ENCODE measurements around the gene ARL5A. TPM values are rescaled to one million over a fixed set of nuclear protein-coding genes. Genes with fewer than 3 reads are reported as not detected.

Gene ARL5A
- total RNA-seq, 1 experiment from 2014 or later, result 55.0 TPM

GRCh38 chr2:151860613-151861146 lies 32.5 kb upstream of the ARL5A start:
- intact Hi-C loops (cut with micrococcal nuclease; ENCODE audit: unreplicated experiment), result no loop called here
- no peak for DNase-seq (ENCODE audit: low spot score)
- POLR2A ChIA-PET (ENCODE audit: low non-redundant PET), result interaction anchor here (0.6 kb wide), 1 partner anchor 19 kb away, joined by 3 read pairs; no protein-coding TSS in a partner anchor
- no TSS peak for BruUV-seq (replicated peaks)
- no peaks in the 10 kb centered on the region for H3K4me1 ChIP-seq (ENCODE audit: insufficient read depth, low read length, poor library complexity, severe bottlenecking)
- no peaks in the 10 kb centered on the region for H3K36me3 ChIP-seq (ENCODE audit: insufficient read depth, low read length, poor library complexity, severe bottlenecking)
- no peak overlapping the region for H3K27ac ChIP-seq (ENCODE audit: low read depth, low read length, poor library complexity, severe bottlenecking)
- peaks cover 64% of the 10 kb centered on the region for H3K27me3 ChIP-seq (replicated peaks; ENCODE audit: insufficient read depth, low read depth, low read length, poor library complexity)
- H3K4me3 ChIP-seq (ENCODE audit: low read depth, low read length, poor library complexity, severe bottlenecking), result no peak overlapping the region
- no peaks in the 10 kb centered on the region for H3K9me3 ChIP-seq (ENCODE audit: low read depth, low read length, poor library complexity, severe bottlenecking)
- CTCF ChIA-PET, result no interaction called here
- TF ChIP-seq EZH2 (IDR thresholded peaks at IDR 0.05; ENCODE audit: borderline replicate concordance, low read depth, low read length, poor library complexity, severe bottlenecking) (no peak), CTCF (conservative IDR thresholded peaks at IDR 0.05; ENCODE audit: low read depth, low read length) (no peak)

GRCh38 chr2:151860210-151860609 lies 32.0 kb upstream of the ARL5A start:
- Histone ChIP-seq H3K36me3 (ENCODE audit: insufficient read depth, low read length, poor library complexity, severe bottlenecking) (no peaks in the 10 kb centered on the region), H3K4me3 (ENCODE audit: low read depth, low read length, poor library complexity, severe bottlenecking) (no peak overlapping the region), H3K4me1 (ENCODE audit: insufficient read depth, low read length, poor library complexity, severe bottlenecking) (no peaks in the 10 kb centered on the region), H3K9me3 (ENCODE audit: low read depth, low read length, poor library complexity, severe bottlenecking) (no peaks in the 10 kb centered on the region), H3K27me3 (replicated peaks; ENCODE audit: insufficient read depth, low read depth, low read length, poor library complexity) (peaks cover 64% of the 10 kb centered on the region), H3K27ac (ENCODE audit: low read depth, low read length, poor library complexity, severe bottlenecking) (no peak overlapping the region)
- no TSS peak for BruUV-seq (replicated peaks)
- ChIA-PET CTCF (no interaction called here), POLR2A (ENCODE audit: low non-redundant PET) (interaction anchor here (0.6 kb wide), 1 partner anchor 19 kb away, joined by 3 read pairs; no protein-coding TSS in a partner anchor)
- DNase-seq (ENCODE audit: low spot score), result no peak
- intact Hi-C loops (cut with micrococcal nuclease; ENCODE audit: unreplicated experiment), result no loop called here
- TF ChIP-seq CTCF (conservative IDR thresholded peaks at IDR 0.05; ENCODE audit: low read depth, low read length) (no peak), EZH2 (IDR thresholded peaks at IDR 0.05; ENCODE audit: borderline replicate concordance, low read depth, low read length, poor library complexity, severe bottlenecking) (no peak)

- ChIA-PET CTCF (no interaction called here), POLR2A (ENCODE audit: low non-redundant PET) (no interaction called here)
- H3K36me3 ChIP-seq (ENCODE audit: insufficient read depth, low read length, poor library complexity, severe bottlenecking), result no peaks in the 10 kb centered on the region
- DNase-seq (ENCODE audit: low spot score), result no peak
- H3K27me3 ChIP-seq (replicated peaks; ENCODE audit: insufficient read depth, low read depth, low read length, poor library complexity), result peaks cover 65% of the 10 kb centered on the region
- no peaks in the 10 kb centered on the region for H3K4me1 ChIP-seq (ENCODE audit: insufficient read depth, low read length, poor library complexity, severe bottlenecking)
- no peak overlapping the region for H3K27ac ChIP-seq (ENCODE audit: low read depth, low read length, poor library complexity, severe bottlenecking)
- H3K9me3 ChIP-seq (ENCODE audit: low read depth, low read length, poor library complexity, severe bottlenecking), result no peaks in the 10 kb centered on the region
- no peak overlapping the region for H3K4me3 ChIP-seq (ENCODE audit: low read depth, low read length, poor library complexity, severe bottlenecking)
- no TSS peak for BruUV-seq (replicated peaks)
- intact Hi-C loops (cut with micrococcal nuclease; ENCODE audit: unreplicated experiment), result no loop called here
- TF ChIP-seq CTCF (conservative IDR thresholded peaks at IDR 0.05; ENCODE audit: low read depth, low read length), result no peak
- TF ChIP-seq EZH2 (IDR thresholded peaks at IDR 0.05; ENCODE audit: borderline replicate concordance, low read depth, low read length, poor library complexity, severe bottlenecking), result no peak
These were observed 29.4 kb upstream of the ARL5A start for GRCh38 chr2:151857650-151858049.
